ENCODE results near the gene ATP6V0D1. TPM values are rescaled to one million over a fixed set of nuclear protein-coding genes. Genes with fewer than 3 reads are reported as not detected.
"Not testable (repeated sequence)": the region's sequence is repeated elsewhere in the genome, so short reads cannot be mapped to it uniquely, and the experiment has no call there.

Gene ATP6V0D1
- total RNA-seq, 1 experiment from 2014 or later = 50.5 TPM

- intact Hi-C loops (cut with micrococcal nuclease) = loop anchor here (1.0 to 5.0 kb wide), 3 partner anchors 44 to 156 kb away; no protein-coding TSS in a partner anchor
- DNase-seq (ENCODE audit: unreplicated experiment) = peak; percentile 60
Observed at GRCh38 chr16:67415872-67416793, 64.8 kb downstream of the ATP6V0D1 start, which contains the start of gene ZDHHC1. Gene ZDHHC1 (minus strand): TSS chr16:67416477. CDS start chr16:67407775, 8,702 bp downstream.

DNA sequence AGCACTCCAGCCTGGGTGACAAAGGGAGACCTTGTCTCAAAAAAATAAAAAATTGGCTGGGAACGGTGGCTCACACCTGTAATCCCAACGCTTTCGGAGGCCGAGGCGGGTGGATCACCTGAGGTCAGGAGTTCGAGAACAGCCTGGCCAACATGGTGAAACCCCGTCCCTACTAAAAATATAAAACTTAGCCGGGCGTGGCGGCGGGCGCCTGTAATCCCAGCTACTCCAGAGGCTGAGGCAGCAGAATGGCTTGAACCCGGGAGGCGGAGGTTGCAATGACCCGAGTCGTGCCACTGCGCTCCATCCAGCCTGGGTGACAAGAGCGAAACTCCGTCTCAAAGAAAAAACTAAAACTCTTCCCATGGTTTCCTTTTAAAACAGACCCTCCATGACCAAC, 65.5 kb downstream of the ATP6V0D1 start:
- H3K27ac Mint-ChIP-seq (ENCODE audit: low read depth, unreplicated experiment); H3K36me3 Mint-ChIP-seq (ENCODE audit: insufficient read depth, unreplicated experiment); BruUV-seq (replicated peaks); H3K9me3 Mint-ChIP-seq (ENCODE audit: unreplicated experiment); POLR2A ChIA-PET; DNase-seq (ENCODE audit: unreplicated experiment): not testable (repeated sequence)
- H3K4me3 Mint-ChIP-seq (ENCODE audit: unreplicated experiment) = peak overlapping the region; percentile 78
- intact Hi-C loops (cut with micrococcal nuclease) = loop anchor here (5.0 kb wide), 1 partner anchor 43 kb away; no protein-coding TSS in a partner anchor
- H3K27me3 Mint-ChIP-seq (ENCODE audit: insufficient read depth, unreplicated experiment) = peaks cover 14% of the 10 kb centered on the region
- CTCF ChIA-PET = interaction anchor here (1.1 to 2.5 kb wide), 3 partner anchors 9 to 155 kb away, joined by 3 to 14 read pairs (median 5); no protein-coding TSS in a partner anchor
- H3K4me1 Mint-ChIP-seq (ENCODE audit: insufficient read depth, unreplicated experiment) = peaks cover 16% of the 10 kb centered on the region

More at GRCh38 chr16:67415872-67416793, 64.8 kb downstream of the ATP6V0D1 start, which contains the start of gene ZDHHC1:
- BruUV-seq (replicated peaks) = no TSS peak
- peak within 1 kb of the TSS; percentile 79 for H3K27ac Mint-ChIP-seq (ENCODE audit: low read depth, unreplicated experiment)
- POLR2A ChIA-PET = interaction anchor here (0.7 to 1.6 kb wide), 4 partner anchors 10 to 149 kb away, joined by 3 to 6 read pairs (median 4); no protein-coding TSS in a partner anchor
- peaks cover 16% of the 10 kb centered on the region for H3K4me1 Mint-ChIP-seq (ENCODE audit: insufficient read depth, unreplicated experiment)
- TF ChIP-seq, protein P1, sequence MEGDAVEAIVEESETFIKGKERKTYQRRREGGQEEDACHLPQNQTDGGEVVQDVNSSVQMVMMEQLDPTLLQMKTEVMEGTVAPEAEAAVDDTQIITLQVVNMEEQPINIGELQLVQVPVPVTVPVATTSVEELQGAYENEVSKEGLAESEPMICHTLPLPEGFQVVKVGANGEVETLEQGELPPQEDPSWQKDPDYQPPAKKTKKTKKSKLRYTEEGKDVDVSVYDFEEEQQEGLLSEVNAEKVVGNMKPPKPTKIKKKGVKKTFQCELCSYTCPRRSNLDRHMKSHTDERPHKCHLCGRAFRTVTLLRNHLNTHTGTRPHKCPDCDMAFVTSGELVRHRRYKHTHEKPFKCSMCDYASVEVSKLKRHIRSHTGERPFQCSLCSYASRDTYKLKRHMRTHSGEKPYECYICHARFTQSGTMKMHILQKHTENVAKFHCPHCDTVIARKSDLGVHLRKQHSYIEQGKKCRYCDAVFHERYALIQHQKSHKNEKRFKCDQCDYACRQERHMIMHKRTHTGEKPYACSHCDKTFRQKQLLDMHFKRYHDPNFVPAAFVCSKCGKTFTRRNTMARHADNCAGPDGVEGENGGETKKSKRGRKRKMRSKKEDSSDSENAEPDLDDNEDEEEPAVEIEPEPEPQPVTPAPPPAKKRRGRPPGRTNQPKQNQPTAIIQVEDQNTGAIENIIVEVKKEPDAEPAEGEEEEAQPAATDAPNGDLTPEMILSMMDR (IDR thresholded peaks at IDR 0.05; ENCODE audit: unreplicated experiment) = peak; percentile 63
- H3K4me3 Mint-ChIP-seq (ENCODE audit: unreplicated experiment) = peak within 1 kb of the TSS; percentile 81
- CTCF ChIA-PET = interaction anchor here (0.6 to 2.7 kb wide), 25 partner anchors 8 to 368 kb away, joined by 3 to 20 read pairs (median 4); partner anchors contain the start of gene HSD11B2
- H3K27me3 Mint-ChIP-seq (ENCODE audit: insufficient read depth, unreplicated experiment) = peaks cover 14% of the 10 kb centered on the region
- no peaks in the 10 kb centered on the region for H3K36me3 Mint-ChIP-seq (ENCODE audit: insufficient read depth, unreplicated experiment)
- H3K9me3 Mint-ChIP-seq (ENCODE audit: unreplicated experiment) = no peaks in the 10 kb centered on the region

GRCh38 chr16:67413978-67414911, 66.7 kb downstream of the ATP6V0D1 start:
- Mint-ChIP-seq H3K36me3 (ENCODE audit: insufficient read depth, unreplicated experiment) (no peaks in the 10 kb centered on the region), H3K27ac (ENCODE audit: low read depth, unreplicated experiment) (no peak overlapping the region), H3K27me3 (ENCODE audit: insufficient read depth, unreplicated experiment) (peaks cover 5% of the 10 kb centered on the region), H3K4me3 (ENCODE audit: unreplicated experiment) (no peak overlapping the region), H3K4me1 (ENCODE audit: insufficient read depth, unreplicated experiment) (peaks cover 16% of the 10 kb centered on the region), H3K9me3 (ENCODE audit: unreplicated experiment) (no peaks in the 10 kb centered on the region)
- DNase-seq (ENCODE audit: unreplicated experiment) = no peak
- ChIA-PET CTCF (interaction anchor here (0.6 to 2.5 kb wide), 6 partner anchors 10 to 162 kb away, joined by 3 to 14 read pairs (median 3); no protein-coding TSS in a partner anchor), POLR2A (interaction anchor here (0.5 to 1.1 kb wide), 3 partner anchors 152 to 168 kb away, joined by 3 to 4 read pairs (median 3); partner anchors contain the start of gene FHOD1)
- TF ChIP-seq, protein P1 (IDR thresholded peaks at IDR 0.05; ENCODE audit: unreplicated experiment) = no peak
- intact Hi-C loops (cut with micrococcal nuclease) = no loop called here
- TSS peak; percentile 33 for BruUV-seq (replicated peaks)

DNA sequence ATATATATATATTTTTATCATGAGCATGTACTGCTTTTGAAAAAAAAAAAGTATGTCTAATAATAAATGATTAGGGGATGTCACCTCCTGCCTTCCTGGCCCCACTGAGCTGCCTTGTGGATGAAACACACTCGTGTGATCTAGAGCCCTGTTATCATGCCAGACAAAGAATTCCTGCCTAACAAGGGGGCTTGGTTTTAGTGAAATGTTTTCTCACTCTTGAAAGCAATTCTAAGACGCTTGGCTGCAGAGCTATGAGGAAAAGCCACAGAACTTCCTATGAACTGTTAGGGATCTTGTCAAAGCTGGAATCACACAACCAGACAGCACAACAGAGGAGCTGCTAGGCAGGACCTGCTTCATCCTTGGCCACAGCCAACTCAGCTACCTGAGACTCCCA, 68.7 kb downstream of the ATP6V0D1 start:
- no TSS peak for BruUV-seq (replicated peaks)
- DNase-seq (ENCODE audit: unreplicated experiment) = no peak
- no peaks in the 10 kb centered on the region for H3K27me3 Mint-ChIP-seq (ENCODE audit: insufficient read depth, unreplicated experiment)
- intact Hi-C loops (cut with micrococcal nuclease) = no loop called here
- TF ChIP-seq, protein P1 (IDR thresholded peaks at IDR 0.05; ENCODE audit: unreplicated experiment) = no peak
- peaks cover 21% of the 10 kb centered on the region for H3K4me1 Mint-ChIP-seq (ENCODE audit: insufficient read depth, unreplicated experiment)
- H3K9me3 Mint-ChIP-seq (ENCODE audit: unreplicated experiment) = no peaks in the 10 kb centered on the region
- ChIA-PET POLR2A (interaction anchor here (0.7 kb wide), 2 partner anchors 68 to 135 kb away, joined by 3 read pairs; no protein-coding TSS in a partner anchor), CTCF (interaction anchor here (0.7 to 2.2 kb wide), 3 partner anchors 10 to 152 kb away, joined by 3 to 6 read pairs (median 4); no protein-coding TSS in a partner anchor)
- no peak overlapping the region for H3K4me3 Mint-ChIP-seq (ENCODE audit: unreplicated experiment)
- H3K36me3 Mint-ChIP-seq (ENCODE audit: insufficient read depth, unreplicated experiment) = no peaks in the 10 kb centered on the region
- H3K27ac Mint-ChIP-seq (ENCODE audit: low read depth, unreplicated experiment) = no peak overlapping the region
